IMR-90 (cell line): ENCODE data around the gene SEPTIN3. TPM values are rescaled to one million over a fixed set of nuclear protein-coding genes. Genes with fewer than 3 reads are reported as not detected.

ENCODE experiments used
- ATAC-seq: fragments of 200-7000 bp; cut with Tn5 transposase; 2 replicates; pipeline ENCODE4 v1.9.1; 2020; ENCODE audit warnings: low read depth, mild to moderate bottlenecking, moderate library complexity
- BruUV-seq: library from RNA; stranded (reverse); fragments of 400-500 nt; replicated peaks from 2 replicates; lab custom pipeline; 2021; lab: Mats Ljungman, UMichigan
- CTCF ChIA-PET: fragments of 300-600 bp; formaldehyde crosslinking; extraction: SDS; loops from one replicate; lab custom pipeline; 2021; ENCODE audit warnings: antibody characterized with exemption; lab: Yijun Ruan, JAX
- POLR2A ChIA-PET: fragments of 300-600 bp; sonication (Branson Sonifier 250); formaldehyde crosslinking; loops from one replicate; lab custom pipeline; 2022; ENCODE audit warnings: antibody characterized with exemption; ENCODE audit not compliant: unreplicated experiment; lab: Charles Lee
- DNase-seq: peaks from one replicate; pipeline ENCODE4 v3.0.0; 2013
- H2AFZ ChIP-seq: replicated peaks from 2 replicates; pipeline ENCODE3; 2013; ENCODE audit warnings: low read length, mild to moderate bottlenecking; ENCODE audit not compliant: poor library complexity
- H2AK5ac ChIP-seq: 2 replicates; pipeline ENCODE4 v1.6.1; 2013; ENCODE audit warnings: low read depth, low read length, inconsistent platforms
- H2AK9ac ChIP-seq: replicated peaks from 2 replicates; pipeline ENCODE3; 2013; ENCODE audit warnings: mild to moderate bottlenecking, low read depth, low read length, moderate library complexity; ENCODE audit not compliant: poor library complexity
- H2BK120ac ChIP-seq: 2 replicates; pipeline ENCODE4 v1.6.1; 2013; ENCODE audit warnings: low read depth, low read length, inconsistent platforms
- H2BK15ac ChIP-seq: 3 replicates; pipeline ENCODE4 v1.6.1; 2013; ENCODE audit warnings: low read depth, low read length, inconsistent platforms
- H2BK20ac ChIP-seq: 2 replicates; pipeline ENCODE4 v1.6.1; 2013; ENCODE audit warnings: low read depth, mild to moderate bottlenecking, inconsistent platforms, low read length, moderate library complexity
- H2BK5ac ChIP-seq: 2 replicates; pipeline ENCODE4 v1.6.1; 2013; ENCODE audit warnings: mild to moderate bottlenecking, low read depth, low read length, inconsistent platforms; ENCODE audit not compliant: poor library complexity, severe bottlenecking
- H3K14ac ChIP-seq: replicated peaks from 2 replicates; pipeline ENCODE4 v1.6.1; 2013; ENCODE audit warnings: low read depth, low read length, inconsistent platforms
- H3K18ac ChIP-seq: 2 replicates; pipeline ENCODE4 v1.6.1; 2013; ENCODE audit warnings: low read depth, low read length, control low read depth
- H3K23ac ChIP-seq: 2 replicates; pipeline ENCODE4 v1.6.1; 2013; ENCODE audit warnings: low read depth, low read length, inconsistent platforms
- H3K27ac ChIP-seq: 2 replicates; pipeline ENCODE4 v1.5.1; 2013; ENCODE audit warnings: mild to moderate bottlenecking, control low read depth, low read length; ENCODE audit not compliant: insufficient read depth
- H3K27me3 ChIP-seq: 2 replicates; pipeline ENCODE4 v1.6.1; 2013; ENCODE audit warnings: low read length; ENCODE audit not compliant: control insufficient read depth, insufficient read depth
- H3K36me3 ChIP-seq: 2 replicates; pipeline ENCODE4 v1.6.1; 2013; ENCODE audit warnings: low read length, mixed read lengths; ENCODE audit not compliant: control insufficient read depth, insufficient read depth
- H3K4ac ChIP-seq: 2 replicates; pipeline ENCODE4 v1.6.1; 2013; ENCODE audit warnings: low read depth, low read length, inconsistent platforms
- H3K4me1 ChIP-seq: 2 replicates; pipeline ENCODE4 v1.6.1; 2013; ENCODE audit warnings: low read length, mixed read lengths; ENCODE audit not compliant: control insufficient read depth, insufficient read depth
- H3K4me2 ChIP-seq: 2 replicates; pipeline ENCODE4 v1.6.1; 2013; ENCODE audit warnings: low read depth, mild to moderate bottlenecking, control low read depth, low read length, moderate library complexity
- H3K4me3 ChIP-seq: 2 replicates; pipeline ENCODE4 v1.5.1; 2013; ENCODE audit warnings: low read depth, mild to moderate bottlenecking, control low read depth, low read length, moderate library complexity; ENCODE audit not compliant: insufficient read depth
- H3K56ac ChIP-seq: 2 replicates; pipeline ENCODE4 v1.6.1; 2013; ENCODE audit warnings: low read length, inconsistent platforms; ENCODE audit not compliant: insufficient read depth; ENCODE audit errors: extremely low read depth
- H3K79me1 ChIP-seq, 2 experiments: 2 replicates each; pipeline ENCODE4 v1.6.1; 2013; ENCODE audit warnings: low read length in 2 of 2, inconsistent platforms in 1 of 2, low read depth in 1 of 2
- H3K9ac ChIP-seq: 2 replicates; pipeline ENCODE4 v1.6.1; 2013; ENCODE audit warnings: low read depth, low read length, control low read depth
- H3K9me1 ChIP-seq: 2 replicates; pipeline ENCODE4 v1.6.1; 2013; ENCODE audit warnings: low read length, inconsistent platforms; ENCODE audit not compliant: insufficient read depth
- H3K9me3 ChIP-seq: 2 replicates; pipeline ENCODE4 v1.6.1; 2013; ENCODE audit warnings: low read length; ENCODE audit not compliant: control insufficient read depth, insufficient read depth
- H4K20me1 ChIP-seq: 2 replicates; pipeline ENCODE4 v1.6.1; 2013; ENCODE audit warnings: low read length, inconsistent platforms; ENCODE audit not compliant: insufficient read depth
- H4K5ac ChIP-seq: 2 replicates; pipeline ENCODE4 v1.6.1; 2013; ENCODE audit warnings: mild to moderate bottlenecking, low read depth, low read length, control low read depth
- H4K8ac ChIP-seq, 2 experiments: 2 replicates each; pipeline ENCODE4 v1.6.1; 2013; ENCODE audit warnings: low read depth in 2 of 2, low read length in 2 of 2, control low read depth in 1 of 2, inconsistent platforms in 1 of 2
- H4K91ac ChIP-seq: 2 replicates; pipeline ENCODE4 v1.6.1; 2013; ENCODE audit warnings: low read depth, low read length, inconsistent platforms; ENCODE audit not compliant: insufficient read depth
- SMC3 ChIP-seq: fragments of 150-350 bp; IDR thresholded peaks from 2 replicates; pipeline ENCODE4 v1.6.1; 2016; ENCODE audit warnings: low read depth, mild to moderate bottlenecking, antibody characterized with exemption, low read length, moderate library complexity
- WGBS, 2 experiments: methylation state at CpG; one replicate each; pipeline versions ENCODE4 v1.1.5 to v1.1.7; 2013; ENCODE audit warnings: missing lambda C conversion rate in 2 of 2; ENCODE audit not compliant: insufficient read length in 1 of 2; ENCODE audit errors: extremely low coverage in 2 of 2; 5-methylcytosine and 5-hydroxymethylcytosine counted together
- dilution Hi-C: fragments of 300-500 bp; cut with HindIII; formaldehyde crosslinking; loops from one replicate; pipeline ENCODE4 v1.14.3; 2018; ENCODE audit warnings: low sequenced_read_pairs; ENCODE audit not compliant: unreplicated experiment
- in situ Hi-C: fragments of 300-500 bp; cut with MboI; formaldehyde crosslinking; loops from 3 replicates; pipeline ENCODE4 v1.14.3; 2019; ENCODE audit warnings: low sequenced_read_pairs, inconsistent platforms, mixed read lengths
- intact Hi-C: fragments of 100-400 bp; cut with micrococcal nuclease; formaldehyde crosslinking; loops from 2 replicates; pipeline ENCODE4 v1.10.0; 2022
- polyA plus RNA-seq, 3 experiments: library from polyadenylated mRNA; depleted of rRNA; stranded (reverse); fragments of >200 nt; gene quantifications; 2 replicates each; pipeline ENCODE4 v1.2.3, GENCODE V29; 2012; ENCODE audit warnings: low replicate concordance in 1 of 3
- total RNA-seq: library from RNA; depleted of rRNA; stranded (reverse); fragments of >200 nt; gene quantifications from 2 replicates; pipeline ENCODE4 v1.2.3, GENCODE V29; 2012

Gene SEPTIN3
- total and polyA plus RNA-seq, 2 of the 4 experiments (the other 2 are of a cell fraction) = 0.15 to 0.18 TPM

- no peak overlapping the region for H3K4ac ChIP-seq
- no peak overlapping the region for H3K4me2 ChIP-seq
- no peak overlapping the region for H4K8ac ChIP-seq
- dilution Hi-C loops = no loop called here
- H2BK5ac ChIP-seq = no peak overlapping the region
- H3K18ac ChIP-seq = no peak overlapping the region
- CTCF ChIA-PET = no interaction called here
- H3K79me1 ChIP-seq = no peaks in the 10 kb centered on the region
- no peak for TF ChIP-seq SMC3
- POLR2A ChIA-PET = no interaction called here
- H3K23ac ChIP-seq = no peak overlapping the region
- H3K36me3 ChIP-seq = no peaks in the 10 kb centered on the region
- no peak overlapping the region for H3K27ac ChIP-seq
- no peak overlapping the region for H2AK9ac ChIP-seq
- in situ Hi-C loops = no loop called here
- H3K4me3 ChIP-seq = no peak overlapping the region
- no peaks in the 10 kb centered on the region for H3K9me1 ChIP-seq
- no peaks in the 10 kb centered on the region for H4K20me1 ChIP-seq
- H2AFZ ChIP-seq = no peak overlapping the region
- H3K56ac ChIP-seq = no peak overlapping the region
- H2BK120ac ChIP-seq = no peak overlapping the region
- intact Hi-C loops = no loop called here
- DNase-seq (no peak), ATAC-seq (no peak)
- no peak overlapping the region for H2BK20ac ChIP-seq
- WGBS, 2 experiments = 83% methylated on average over 1 of the region's 3 CpGs; no CpG with 5 or more reads in 1 of the 2 experiments
- H3K27me3 ChIP-seq = peaks cover 24% of the 10 kb centered on the region
- BruUV-seq = no TSS peak
- H2AK5ac ChIP-seq = no peak overlapping the region
- H2BK15ac ChIP-seq = no peak overlapping the region
- no peak overlapping the region for H4K5ac ChIP-seq
- H4K91ac ChIP-seq = no peak overlapping the region
- no peaks in the 10 kb centered on the region for H3K9me3 ChIP-seq
- no peak overlapping the region for H3K9ac ChIP-seq
- H3K14ac ChIP-seq = no peak overlapping the region
- no peaks in the 10 kb centered on the region for H3K4me1 ChIP-seq
Observed at GRCh38 chr22:41995211-41995610, 26.0 kb downstream of the SEPTIN3 start.
